SU-DHL-6 (cell line): Measurements from ENCODE around the gene ZNF740.

ENCODE experiments used
- EZH2phosphoT487 ChIP-seq: fragments of 200-600 bp; sonication (generic), shearing (Covaris generic); conservative IDR thresholded peaks from 2 replicates; pipeline ENCODE4 v1.6.1; 2018; ENCODE audit warnings: mild to moderate bottlenecking, antibody characterized with exemption, low read length, moderate library complexity, mixed read lengths
- TF ChIP-seq, protein P1 (sequence below): fragments of 200-600 bp; sonication (generic); IDR thresholded peaks from one replicate; pipeline ENCODE4 v1.5.1; 2017; ENCODE audit warnings: antibody characterized with exemption, mild to moderate bottlenecking, low read length, moderate library complexity; ENCODE audit not compliant: insufficient read depth, poor library complexity, severe bottlenecking

DNA sequence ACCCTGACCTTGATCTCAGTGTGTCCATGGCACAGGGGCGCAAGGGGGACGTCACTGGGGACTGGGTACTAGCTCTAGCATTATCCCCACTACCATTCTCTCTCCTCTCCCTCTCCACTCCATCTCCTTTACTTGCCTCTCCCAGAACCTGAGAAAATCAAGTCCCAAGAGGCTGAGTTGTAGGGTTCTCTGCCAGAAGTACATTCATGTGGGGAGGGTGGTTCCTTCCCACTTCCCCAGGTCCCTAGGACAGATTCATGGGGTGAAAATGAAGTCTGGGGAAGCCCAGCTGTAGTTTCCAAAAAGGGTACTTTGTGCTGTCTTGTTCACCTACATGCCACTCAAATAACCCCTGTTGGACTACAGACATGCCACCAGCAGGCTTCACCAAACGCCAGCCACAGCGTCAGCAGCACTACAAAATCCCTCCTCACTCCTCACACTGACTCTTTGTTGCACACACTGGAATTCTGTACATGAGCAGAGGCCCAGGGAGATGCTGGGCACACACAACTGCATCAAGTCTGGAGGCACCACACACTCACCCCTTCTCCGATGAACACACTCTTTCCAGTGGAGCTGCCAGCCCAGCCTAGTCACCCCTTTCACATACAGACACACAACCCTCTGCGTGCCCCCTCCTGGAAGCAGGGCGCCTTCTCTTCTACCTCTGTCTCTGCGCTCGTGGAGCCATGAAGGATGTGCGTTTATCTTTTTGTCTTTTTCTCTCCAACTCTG, 44.5 kb downstream of the ZNF740 start:
- TF ChIP-seq, protein P1, sequence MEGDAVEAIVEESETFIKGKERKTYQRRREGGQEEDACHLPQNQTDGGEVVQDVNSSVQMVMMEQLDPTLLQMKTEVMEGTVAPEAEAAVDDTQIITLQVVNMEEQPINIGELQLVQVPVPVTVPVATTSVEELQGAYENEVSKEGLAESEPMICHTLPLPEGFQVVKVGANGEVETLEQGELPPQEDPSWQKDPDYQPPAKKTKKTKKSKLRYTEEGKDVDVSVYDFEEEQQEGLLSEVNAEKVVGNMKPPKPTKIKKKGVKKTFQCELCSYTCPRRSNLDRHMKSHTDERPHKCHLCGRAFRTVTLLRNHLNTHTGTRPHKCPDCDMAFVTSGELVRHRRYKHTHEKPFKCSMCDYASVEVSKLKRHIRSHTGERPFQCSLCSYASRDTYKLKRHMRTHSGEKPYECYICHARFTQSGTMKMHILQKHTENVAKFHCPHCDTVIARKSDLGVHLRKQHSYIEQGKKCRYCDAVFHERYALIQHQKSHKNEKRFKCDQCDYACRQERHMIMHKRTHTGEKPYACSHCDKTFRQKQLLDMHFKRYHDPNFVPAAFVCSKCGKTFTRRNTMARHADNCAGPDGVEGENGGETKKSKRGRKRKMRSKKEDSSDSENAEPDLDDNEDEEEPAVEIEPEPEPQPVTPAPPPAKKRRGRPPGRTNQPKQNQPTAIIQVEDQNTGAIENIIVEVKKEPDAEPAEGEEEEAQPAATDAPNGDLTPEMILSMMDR, result no peak
- no peak for TF ChIP-seq EZH2phosphoT487
